Cardiac muscle cell (in vitro differentiated cells and primary cell): ENCODE data around the gene MBOAT7. TPM values are rescaled to one million over a fixed set of nuclear protein-coding genes. Genes with fewer than 3 reads are reported as not detected.
A peak's percentile ranks its signal among the peaks of the same experiment; 100 is the strongest.

Experiments
- DNase-seq, 2 donors: peaks; one replicate each; pipeline versions ENCODE4 v3.0.0 to v3.0.0-alpha.2; 2010 to 2017; ENCODE audit warnings: low read depth in 1 of 2, low spot score in 1 of 2
- H3K27ac ChIP-seq: fragments of 200-600 bp; sonication (generic); 2 replicates; pipeline ENCODE4 v1.5.1; 2016
- H3K27me3 ChIP-seq: fragments of 200-600 bp; sonication (generic); 2 replicates; pipeline ENCODE4 v1.6.0; 2016; ENCODE audit warnings: control low read depth
- H3K36me3 ChIP-seq: fragments of 200-600 bp; sonication (generic); 2 replicates; pipeline ENCODE4 v1.5.1; 2016; ENCODE audit warnings: control low read depth
- H3K4me1 ChIP-seq: fragments of 200-600 bp; sonication (generic); 2 replicates; pipeline ENCODE4 v1.8.1; 2017; ENCODE audit warnings: low read depth, mild to moderate bottlenecking, mixed run types
- H3K4me3 ChIP-seq: fragments of 200-600 bp; sonication (generic); 2 replicates; pipeline ENCODE4 v1.5.1; 2016; ENCODE audit warnings: mild to moderate bottlenecking
- H3K9me3 ChIP-seq: fragments of 200-600 bp; sonication (generic); 2 replicates; pipeline ENCODE4 v1.5.1; 2017; ENCODE audit warnings: low read depth, mild to moderate bottlenecking, control low read depth
- CTCF ChIP-seq: IDR thresholded peaks from 2 replicates; pipeline ENCODE4 v1.5.1; 2012; ENCODE audit warnings: low read depth, mild to moderate bottlenecking, low read length
- polyA plus RNA-seq: library from polyadenylated mRNA; unstranded; fragments of >200 nt; fragmentation: Nextera tagmentation; extraction: Ambion mirVana; gene quantifications from 2 replicates; pipeline ENCODE4 v1.2.1, GENCODE V29; 2016
- total RNA-seq: library from RNA; depleted of rRNA; stranded (reverse); fragments of >200 nt; gene quantifications from 2 replicates; pipeline ENCODE4 v1.2.3, GENCODE V29; 2016

The MBOAT7 gene
- total and polyA plus RNA-seq, 2 experiments from 2014 or later: 118 to 131 TPM

- no peak for TF ChIP-seq CTCF
- Histone ChIP-seq H3K9me3 (no peaks in the 10 kb centered on the region), H3K27ac (no peak overlapping the region), H3K27me3 (no peaks in the 10 kb centered on the region), H3K36me3 (peaks cover 77% of the 10 kb centered on the region), H3K4me1 (no peaks in the 10 kb centered on the region), H3K4me3 (no peak overlapping the region)
- DNase-seq: no peak
Observed at GRCh38 chr19:54149021-54149812, 40.2 kb downstream of the MBOAT7 start.

GRCh38 chr19:54148158-54148557 is 41.2 kb downstream of the MBOAT7 start:
- H3K36me3 ChIP-seq: peaks cover 77% of the 10 kb centered on the region
- DNase-seq: no peak
- H3K27me3 ChIP-seq: no peaks in the 10 kb centered on the region
- no peak for TF ChIP-seq CTCF
- no peak overlapping the region for H3K4me3 ChIP-seq
- no peaks in the 10 kb centered on the region for H3K9me3 ChIP-seq
- no peaks in the 10 kb centered on the region for H3K4me1 ChIP-seq
- no peak overlapping the region for H3K27ac ChIP-seq

GRCh38 chr19:54147676-54148075 is 41.7 kb downstream of the MBOAT7 start:
- peaks cover 77% of the 10 kb centered on the region for H3K36me3 ChIP-seq
- DNase-seq: peak in 1 of 2 donors; percentile 31
- H3K9me3 ChIP-seq: no peaks in the 10 kb centered on the region
- H3K4me3 ChIP-seq: no peak overlapping the region
- H3K27me3 ChIP-seq: no peaks in the 10 kb centered on the region
- TF ChIP-seq CTCF: no peak
- H3K27ac ChIP-seq: no peak overlapping the region
- no peaks in the 10 kb centered on the region for H3K4me1 ChIP-seq

GRCh38 chr19:54145541-54146158 is 43.7 kb downstream of the MBOAT7 start:
- H3K27me3 ChIP-seq: no peaks in the 10 kb centered on the region
- H3K27ac ChIP-seq: no peak overlapping the region
- DNase-seq: no peak
- peaks cover 62% of the 10 kb centered on the region for H3K36me3 ChIP-seq
- H3K4me1 ChIP-seq: no peaks in the 10 kb centered on the region
- H3K9me3 ChIP-seq: no peaks in the 10 kb centered on the region
- H3K4me3 ChIP-seq: no peak overlapping the region
- TF ChIP-seq CTCF: no peak

- Histone ChIP-seq H3K9me3 (no peaks in the 10 kb centered on the region), H3K36me3 (peaks cover 42% of the 10 kb centered on the region), H3K4me3 (no peak overlapping the region), H3K4me1 (no peaks in the 10 kb centered on the region), H3K27me3 (no peaks in the 10 kb centered on the region), H3K27ac (no peak overlapping the region)
- no peak for TF ChIP-seq CTCF
- no peak for DNase-seq
Observed at GRCh38 chr19:54142166-54142780, 47.1 kb downstream of the MBOAT7 start.
